Neural cell (in vitro differentiated cells): ENCODE data around the gene RBM20. TPM values are rescaled to one million over a fixed set of nuclear protein-coding genes. Genes with fewer than 3 reads are reported as not detected.

Experiments used
- H2AFZ ChIP-seq: fragments of 200-600, 300-800 bp; sonication (generic), shearing (Covaris generic); 2 replicates; pipeline ENCODE4 v1.6.0; 2014; ENCODE audit warnings: low read depth, mild to moderate bottlenecking, antibody characterized with exemption, low read length, moderate library complexity
- H3F3A ChIP-seq: fragments of 200-600 bp; shearing (Covaris generic); 2 replicates; pipeline ENCODE4 v1.6.1; 2016; ENCODE audit warnings: mild to moderate bottlenecking, moderate library complexity, mixed read lengths, antibody characterized with exemption, low read length; ENCODE audit not compliant: insufficient read depth, poor library complexity, severe bottlenecking
- H3K27ac ChIP-seq: fragments of 200-600, 300-800 bp; sonication (generic), shearing (Covaris generic); 2 replicates; pipeline ENCODE4 v1.5.1; 2014; ENCODE audit warnings: mild to moderate bottlenecking, low read length, moderate library complexity
- H3K27me3 ChIP-seq: fragments of 300-800, 200-600 bp; sonication (generic), shearing (Covaris generic); 2 replicates; pipeline ENCODE4 v1.6.0; 2014; ENCODE audit warnings: mild to moderate bottlenecking, low read depth, low read length, moderate library complexity; ENCODE audit not compliant: insufficient read depth
- H3K36me3 ChIP-seq: fragments of 300-800, 200-600 bp; sonication (generic), shearing (Covaris generic); 2 replicates; pipeline ENCODE4 v1.5.1; 2014; ENCODE audit warnings: mild to moderate bottlenecking, antibody characterized with exemption, low read length, moderate library complexity; ENCODE audit not compliant: insufficient read depth
- H3K4me2 ChIP-seq: fragments of 300-800, 200-600 bp; sonication (generic), shearing (Covaris generic); 2 replicates; pipeline ENCODE4 v1.6.0; 2014; ENCODE audit warnings: mild to moderate bottlenecking, low read length
- H3K4me3 ChIP-seq: fragments of 300-800, 200-600 bp; sonication (generic), shearing (Covaris generic); 2 replicates; pipeline ENCODE4 v1.5.1; 2014; ENCODE audit warnings: mild to moderate bottlenecking, low read length, moderate library complexity
- H3K79me2 ChIP-seq: fragments of 200-600 bp; shearing (Covaris generic); replicated peaks from 2 replicates; pipeline ENCODE4 v1.6.0; 2014; ENCODE audit warnings: mild to moderate bottlenecking, low read length, moderate library complexity; ENCODE audit not compliant: insufficient read depth
- H3K9ac ChIP-seq: fragments of 300-800, 200-600 bp; sonication (generic), shearing (Covaris generic); 2 replicates; pipeline ENCODE4 v1.6.1; 2016; ENCODE audit warnings: mild to moderate bottlenecking, low read length, mixed read lengths
- H3K9me2 ChIP-seq: fragments of 200-600 bp; shearing (Covaris generic); 2 replicates; pipeline ENCODE4 v1.6.1; 2016; ENCODE audit warnings: mild to moderate bottlenecking, low read length, mixed read lengths; ENCODE audit not compliant: insufficient read depth
- H3K9me3 ChIP-seq: fragments of 200-600, 300-800 bp; sonication (generic), shearing (Covaris generic); 2 replicates; pipeline ENCODE4 v1.6.1; 2016; ENCODE audit warnings: mild to moderate bottlenecking, mixed run types, low read length, moderate library complexity, mixed read lengths
- H4K20me1 ChIP-seq: fragments of 200-600 bp; shearing (Covaris generic); 2 replicates; pipeline ENCODE4 v1.6.1; 2016; ENCODE audit warnings: mild to moderate bottlenecking, mixed run types; ENCODE audit not compliant: insufficient read depth
- CTCF ChIP-seq: fragments of 450-650 bp; IDR thresholded peaks from 2 replicates; pipeline ENCODE4 v1.5.1; 2014; ENCODE audit warnings: antibody characterized with exemption, mild to moderate bottlenecking, moderate library complexity; ENCODE audit not compliant: poor library complexity, severe bottlenecking
- EP300 ChIP-seq: fragments of 450-650 bp; conservative IDR thresholded peaks from 2 replicates; pipeline ENCODE4 v1.6.1; 2014; ENCODE audit warnings: antibody characterized with exemption, mild to moderate bottlenecking, moderate library complexity; ENCODE audit not compliant: poor library complexity, severe bottlenecking
- EZH2 ChIP-seq: fragments of 200-600, 300-800 bp; shearing (Covaris generic), sonication (generic); IDR thresholded peaks from 2 replicates; pipeline ENCODE4 v1.6.1; 2014; ENCODE audit warnings: antibody characterized with exemption, low read length, borderline replicate concordance, mild to moderate bottlenecking; ENCODE audit not compliant: insufficient read depth, poor library complexity, severe bottlenecking
- MXI1 ChIP-seq: fragments of 450-650 bp; conservative IDR thresholded peaks from 2 replicates; pipeline ENCODE4 v1.6.1; 2014; ENCODE audit warnings: antibody characterized with exemption, mild to moderate bottlenecking; ENCODE audit not compliant: poor library complexity, severe bottlenecking
- POLR2AphosphoS5 ChIP-seq: IDR thresholded peaks from 2 replicates; pipeline ENCODE4 v1.6.1; 2012
- RAD21 ChIP-seq: fragments of 450-650 bp; conservative IDR thresholded peaks from 2 replicates; pipeline ENCODE4 v1.6.1; 2014; ENCODE audit warnings: antibody characterized with exemption, mild to moderate bottlenecking, moderate library complexity
- REST ChIP-seq: IDR thresholded peaks from 2 replicates; pipeline ENCODE4 v1.6.1; 2012; ENCODE audit warnings: borderline replicate concordance
- SMC3 ChIP-seq: fragments of 450-650 bp; conservative IDR thresholded peaks from 2 replicates; pipeline ENCODE4 v1.6.1; 2014; ENCODE audit warnings: antibody characterized with exemption, mild to moderate bottlenecking, moderate library complexity; ENCODE audit not compliant: poor library complexity
- TAF1 ChIP-seq: IDR thresholded peaks from 2 replicates; pipeline ENCODE4 v1.6.1; 2012; ENCODE audit warnings: low read depth
- polyA plus RNA-seq: library from polyadenylated mRNA; depleted of rRNA; stranded (reverse); fragments of >200 nt; gene quantifications from 2 replicates; pipeline ENCODE4 v1.2.3, GENCODE V29; 2014

Gene RBM20
- polyA plus RNA-seq, 1 donor from 2014 or later = 0.07 TPM

- H3K27me3 ChIP-seq = peaks cover 59% of the 10 kb centered on the region
- H3F3A ChIP-seq = no peaks in the 10 kb centered on the region
- H3K27ac ChIP-seq = no peak overlapping the region
- no peak overlapping the region for H2AFZ ChIP-seq
- TF ChIP-seq REST (no peak), MXI1 (no peak), CTCF (no peak), EZH2 (no peak), RAD21 (no peak), SMC3 (no peak), TAF1 (no peak)
- no peak overlapping the region for H3K4me3 ChIP-seq
- H4K20me1 ChIP-seq = no peaks in the 10 kb centered on the region
- no peak overlapping the region for H3K9ac ChIP-seq
- no peak overlapping the region for H3K4me2 ChIP-seq
- no peaks in the 10 kb centered on the region for H3K79me2 ChIP-seq
- H3K36me3 ChIP-seq = no peaks in the 10 kb centered on the region
- H3K9me2 ChIP-seq = no peaks in the 10 kb centered on the region
- no peaks in the 10 kb centered on the region for H3K9me3 ChIP-seq
These were observed 2.4 kb downstream of the RBM20 start for GRCh38 chr10:110646417-110647135.

GRCh38 chr10:110647136-110647430 lies 2.9 kb downstream of the RBM20 start:
- Histone ChIP-seq H3K27me3 (peaks cover 54% of the 10 kb centered on the region), H3K4me3 (no peak overlapping the region), H3K4me2 (no peak overlapping the region), H4K20me1 (no peaks in the 10 kb centered on the region), H3K9me2 (no peaks in the 10 kb centered on the region), H3K36me3 (no peaks in the 10 kb centered on the region), H3K9me3 (no peaks in the 10 kb centered on the region), H3K27ac (no peak overlapping the region), H3K9ac (no peak overlapping the region), H3F3A (no peaks in the 10 kb centered on the region), H2AFZ (no peak overlapping the region), H3K79me2 (no peaks in the 10 kb centered on the region)
- TF ChIP-seq SMC3 (no peak), EP300 (no peak), TAF1 (no peak), MXI1 (no peak), EZH2 (no peak), REST (no peak), POLR2AphosphoS5 (no peak)
